ENCODE data around the gene SLC37A1. TPM values are rescaled to one million over a fixed set of nuclear protein-coding genes. Genes with fewer than 3 reads are reported as not detected.

Gene SLC37A1
- total and polyA plus RNA-seq, 9 of the 15 experiments (the other 6 are each of a cell fraction or from before 2014, with no cell fraction given): 0.06 to 3.4 (median 0.40) TPM

DNA sequence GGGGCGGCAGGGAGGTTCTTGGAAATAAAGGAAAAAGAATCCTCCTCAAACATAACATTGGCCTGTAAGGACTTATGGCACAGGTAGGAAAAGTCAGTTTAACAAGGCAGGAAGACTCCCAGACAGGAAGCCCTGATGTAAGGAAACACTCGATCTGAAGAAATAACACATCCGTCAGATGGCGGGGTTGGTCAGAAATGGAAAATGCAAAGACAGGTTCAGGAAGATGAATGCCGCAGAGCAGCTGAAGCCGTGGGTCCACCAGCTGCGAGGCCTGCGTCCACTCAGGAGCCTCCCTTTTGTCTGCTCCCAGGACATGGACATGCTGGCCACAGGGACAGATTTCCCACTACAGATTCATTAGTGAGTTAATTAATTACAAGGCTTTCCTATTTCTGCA lies 21.5 kb upstream of the SLC37A1 start:
- peaks cover 25 to 42% of the 10 kb centered on the region in 2 experiments for H3K27me3 ChIP-seq (ENCODE audit: control insufficient read depth in 2 of 2, insufficient read depth in 2 of 2, low read length in 2 of 2)
- no peak for TF ChIP-seq NUFIP1 (IDR thresholded peaks at IDR 0.05; ENCODE audit: partially characterized antibody)
- TF ChIP-seq, protein P1, sequence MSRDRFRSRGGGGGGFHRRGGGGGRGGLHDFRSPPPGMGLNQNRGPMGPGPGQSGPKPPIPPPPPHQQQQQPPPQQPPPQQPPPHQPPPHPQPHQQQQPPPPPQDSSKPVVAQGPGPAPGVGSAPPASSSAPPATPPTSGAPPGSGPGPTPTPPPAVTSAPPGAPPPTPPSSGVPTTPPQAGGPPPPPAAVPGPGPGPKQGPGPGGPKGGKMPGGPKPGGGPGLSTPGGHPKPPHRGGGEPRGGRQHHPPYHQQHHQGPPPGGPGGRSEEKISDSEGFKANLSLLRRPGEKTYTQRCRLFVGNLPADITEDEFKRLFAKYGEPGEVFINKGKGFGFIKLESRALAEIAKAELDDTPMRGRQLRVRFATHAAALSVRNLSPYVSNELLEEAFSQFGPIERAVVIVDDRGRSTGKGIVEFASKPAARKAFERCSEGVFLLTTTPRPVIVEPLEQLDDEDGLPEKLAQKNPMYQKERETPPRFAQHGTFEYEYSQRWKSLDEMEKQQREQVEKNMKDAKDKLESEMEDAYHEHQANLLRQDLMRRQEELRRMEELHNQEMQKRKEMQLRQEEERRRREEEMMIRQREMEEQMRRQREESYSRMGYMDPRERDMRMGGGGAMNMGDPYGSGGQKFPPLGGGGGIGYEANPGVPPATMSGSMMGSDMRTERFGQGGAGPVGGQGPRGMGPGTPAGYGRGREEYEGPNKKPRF (IDR thresholded peaks at IDR 0.05; ENCODE audit: low read depth, low read length): no peak
- TF ChIP-seq GTF2E2 (tag; IDR thresholded peaks at IDR 0.05): no peak
- TF ChIP-seq, protein P2, sequence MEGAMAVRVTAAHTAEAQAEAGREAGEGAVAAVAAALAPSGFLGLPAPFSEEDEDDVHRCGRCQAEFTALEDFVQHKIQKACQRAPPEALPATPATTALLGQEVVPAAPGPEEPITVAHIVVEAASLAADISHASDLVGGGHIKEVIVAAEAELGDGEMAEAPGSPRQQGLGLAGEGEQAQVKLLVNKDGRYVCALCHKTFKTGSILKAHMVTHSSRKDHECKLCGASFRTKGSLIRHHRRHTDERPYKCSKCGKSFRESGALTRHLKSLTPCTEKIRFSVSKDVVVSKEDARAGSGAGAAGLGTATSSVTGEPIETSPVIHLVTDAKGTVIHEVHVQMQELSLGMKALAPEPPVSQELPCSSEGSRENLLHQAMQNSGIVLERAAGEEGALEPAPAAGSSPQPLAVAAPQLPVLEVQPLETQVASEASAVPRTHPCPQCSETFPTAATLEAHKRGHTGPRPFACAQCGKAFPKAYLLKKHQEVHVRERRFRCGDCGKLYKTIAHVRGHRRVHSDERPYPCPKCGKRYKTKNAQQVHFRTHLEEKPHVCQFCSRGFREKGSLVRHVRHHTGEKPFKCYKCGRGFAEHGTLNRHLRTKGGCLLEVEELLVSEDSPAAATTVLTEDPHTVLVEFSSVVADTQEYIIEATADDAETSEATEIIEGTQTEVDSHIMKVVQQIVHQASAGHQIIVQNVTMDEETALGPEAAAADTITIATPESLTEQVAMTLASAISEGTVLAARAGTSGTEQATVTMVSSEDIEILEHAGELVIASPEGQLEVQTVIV (CRISPR knock-in tag; IDR thresholded peaks at IDR 0.05; ENCODE audit: borderline replicate concordance): no peak
- no peaks in the 10 kb centered on the region for H3K9me1 ChIP-seq (ENCODE audit: control insufficient read depth, insufficient read depth, low read length)
- no peaks in the 10 kb centered on the region for H3K79me2 ChIP-seq (ENCODE audit: control insufficient read depth, insufficient read depth, low read length)
- FAIRE-seq (no peak), DNase-seq (ENCODE audit: extremely low read depth in 1 of 4, low spot score in 3 of 4) (no peak), ATAC-seq (no peak)
- H3K9me3 ChIP-seq (replicated peaks; ENCODE audit: control insufficient read depth, insufficient read depth, low read depth, low read length): no peaks in the 10 kb centered on the region
- H3K4me3 ChIP-seq: no peak overlapping the region
- WGBS (ENCODE audit: insufficient coverage, low coverage, missing lambda C conversion rate): 17% methylated on average over 8 of the region's 8 CpGs
- POLR2A ChIA-PET: interaction anchor here (1.0 kb wide), 1 partner anchor 10 kb away, joined by 4 read pairs; no protein-coding TSS in a partner anchor
- H3K4me2 ChIP-seq (ENCODE audit: insufficient read depth, low read length): no peak overlapping the region
- no peak overlapping the region for H3K27ac ChIP-seq (ENCODE audit: extremely low read depth, low read depth, low read length)
- no peaks in the 10 kb centered on the region for H4K20me1 ChIP-seq (replicated peaks; ENCODE audit: control insufficient read depth, insufficient read depth, low read length)
- BruUV-seq (replicated peaks): no TSS peak
- intact Hi-C loops (cut with micrococcal nuclease) (no loop called here), in situ Hi-C loops (cut with MboI) (no loop called here)
- H2AFZ ChIP-seq (ENCODE audit: low read depth, low read length): no peak overlapping the region
- H3K36me3 ChIP-seq (ENCODE audit: control insufficient read depth, insufficient read depth, low read length): no peaks in the 10 kb centered on the region
- no peak overlapping the region for H3K9ac ChIP-seq (ENCODE audit: insufficient read depth in 1 of 2, low read depth in 2 of 2, low read length in 2 of 2)
- peaks cover 15 to 20% of the 10 kb centered on the region in 2 experiments; a peak in 4 of 5 replicates for H3K4me1 ChIP-seq (replicated peaks in 1 of 2; ENCODE audit: control insufficient read depth in 2 of 2, insufficient read depth in 2 of 2, low read length in 2 of 2)
- CTCF ChIA-PET (ENCODE audit: low intra/inter-chr PET ratio): no interaction called here

All from K562 (cell line).